ENCODE data around the gene SLC45A1.
A peak's percentile ranks its signal among the peaks of the same experiment; 100 is the strongest.

SLC45A1 gene

GRCh38 chr1:8337776-8338525 lies 20.0 kb downstream of the SLC45A1 start:
- no peak for TF ChIP-seq CTCF (IDR thresholded peaks at IDR 0.05; ENCODE audit: insufficient read depth, low read length, missing control alignments)
- no peak for DNase-seq (ENCODE audit: low read depth, low spot score)
- CTCF ChIA-PET: interaction anchor here (1.0 kb wide), 1 partner anchor 356 kb away, joined by 3 read pairs; no protein-coding TSS in a partner anchor
- POLR2A ChIA-PET: no interaction called here
- no peak overlapping the region for H3K4me3 ChIP-seq (ENCODE audit: low read depth, low read length)

- DNase-seq (ENCODE audit: low read depth, low spot score): no peak
- CTCF ChIA-PET: interaction anchor here (1.0 kb wide), 1 partner anchor 356 kb away, joined by 3 read pairs; no protein-coding TSS in a partner anchor
- POLR2A ChIA-PET: no interaction called here
- H3K4me3 ChIP-seq (ENCODE audit: low read depth, low read length): no peak overlapping the region
- TF ChIP-seq CTCF (IDR thresholded peaks at IDR 0.05; ENCODE audit: insufficient read depth, low read length, missing control alignments): no peak
Measured at GRCh38 chr1:8338526-8339202, 20.8 kb downstream of the SLC45A1 start.

GRCh38 chr1:8339203-8339600 lies 21.3 kb downstream of the SLC45A1 start:
- TF ChIP-seq CTCF (IDR thresholded peaks at IDR 0.05; ENCODE audit: insufficient read depth, low read length, missing control alignments): no peak
- no peak overlapping the region for H3K4me3 ChIP-seq (ENCODE audit: low read depth, low read length)
- POLR2A ChIA-PET: no interaction called here
- CTCF ChIA-PET: interaction anchor here (1.3 to 2.7 kb wide), 2 partner anchors 10 to 357 kb away, joined by 7 to 8 read pairs; no protein-coding TSS in a partner anchor
- no peak for DNase-seq (ENCODE audit: low read depth, low spot score)

- POLR2A ChIA-PET: no interaction called here
- no peak for TF ChIP-seq CTCF (IDR thresholded peaks at IDR 0.05; ENCODE audit: insufficient read depth, low read length, missing control alignments)
- CTCF ChIA-PET: interaction anchor here (0.7 to 2.7 kb wide), 4 partner anchors 8 to 365 kb away, joined by 5 to 8 read pairs (median 6); no protein-coding TSS in a partner anchor
- no peak for DNase-seq (ENCODE audit: low read depth, low spot score)
- no peak overlapping the region for H3K4me3 ChIP-seq (ENCODE audit: low read depth, low read length)
Measured at GRCh38 chr1:8340448-8340847, 22.5 kb downstream of the SLC45A1 start.

- POLR2A ChIA-PET: interaction anchor here (0.6 kb wide), 1 partner anchor 338 kb away, joined by 3 read pairs; no protein-coding TSS in a partner anchor
- CTCF ChIA-PET: interaction anchor here (1.0 to 3.0 kb wide), 7 partner anchors 9 to 674 kb away, joined by 3 to 25 read pairs (median 6); no protein-coding TSS in a partner anchor
- peak; percentile 59 for TF ChIP-seq CTCF (IDR thresholded peaks at IDR 0.05; ENCODE audit: insufficient read depth, low read length, missing control alignments)
- DNase-seq (ENCODE audit: low read depth, low spot score): peak; percentile 26
- H3K4me3 ChIP-seq (ENCODE audit: low read depth, low read length): no peak overlapping the region
Measured at GRCh38 chr1:8342325-8342724, 24.4 kb downstream of the SLC45A1 start.

- no peak overlapping the region; the same call in 1 of the 2 replicates for H3K4me3 ChIP-seq (ENCODE audit: low read depth, low read length)
- ChIA-PET CTCF (interaction anchor here (0.8 to 3.0 kb wide), 10 partner anchors 8 to 367 kb away, joined by 3 to 25 read pairs (median 4); no protein-coding TSS in a partner anchor), POLR2A (interaction anchor here (0.6 to 1.4 kb wide), 4 partner anchors 325 to 381 kb away, joined by 3 to 5 read pairs (median 4); partner anchors contain the start of gene PARK7)
- no peak for DNase-seq (ENCODE audit: low read depth, low spot score)
- no peak for TF ChIP-seq CTCF (IDR thresholded peaks at IDR 0.05; ENCODE audit: insufficient read depth, low read length, missing control alignments)
Measured at GRCh38 chr1:8343044-8343443, 25.1 kb downstream of the SLC45A1 start.

All from AG04449 (cell line).